ENCODE results near the gene MORN1. TPM values are rescaled to one million over a fixed set of nuclear protein-coding genes. Genes with fewer than 3 reads are reported as not detected.

Gene MORN1
- total and polyA plus RNA-seq, 2 of the 4 experiments (the other 2 are of a cell fraction) = 3.0 to 4.2 TPM

GRCh38 chr1:2389644-2390043, 1.7 kb downstream of the MORN1 start:
- H3K27me3 ChIP-seq (ENCODE audit: control insufficient read depth, insufficient read depth, low read length) = no peaks in the 10 kb centered on the region
- H3K9me3 ChIP-seq (ENCODE audit: control insufficient read depth, insufficient read depth, low read length) = no peaks in the 10 kb centered on the region
- in situ Hi-C loops (cut with MboI; ENCODE audit: low sequenced_read_pairs) = no loop called here
- no peak overlapping the region for H2BK15ac ChIP-seq (ENCODE audit: low read depth, low read length)
- DNase-seq (no peak), ATAC-seq (ENCODE audit: low read depth) (no peak)
- peaks cover 4 to 44% of the 10 kb centered on the region in 2 experiments; a peak in 3 of 4 replicates for H3K79me1 ChIP-seq (ENCODE audit: low read depth in 1 of 2, low read length in 2 of 2)
- TF ChIP-seq CTCF (conservative IDR thresholded peaks at IDR 0.05; ENCODE audit: low read depth, low read length) (no peak), FOS (IDR thresholded peaks at IDR 0.05; ENCODE audit: low read depth, low read length) (no peak), RAD21 (IDR thresholded peaks at IDR 0.05; ENCODE audit: low read length) (no peak), USF2 (IDR thresholded peaks at IDR 0.05; ENCODE audit: low read depth, low read length) (no peak), RFX5 (IDR thresholded peaks at IDR 0.05; ENCODE audit: low read depth, low read length) (no peak), SMC3 (IDR thresholded peaks at IDR 0.05; ENCODE audit: low read depth, low read length) (no peak)
- ChIA-PET CTCF (no interaction called here), POLR2A (ENCODE audit: unreplicated experiment) (no interaction called here)
- H3K4ac ChIP-seq (ENCODE audit: low read depth, low read length) = no peak overlapping the region
- no peak overlapping the region for H2AFZ ChIP-seq (replicated peaks; ENCODE audit: low read length, poor library complexity)
- no peak overlapping the region for H4K8ac ChIP-seq (ENCODE audit: low read depth in 2 of 2, low read length in 2 of 2)
- H3K4me2 ChIP-seq (ENCODE audit: low read depth, low read length) = no peak overlapping the region
- H3K23ac ChIP-seq (ENCODE audit: low read depth, low read length) = no peak overlapping the region
- H4K91ac ChIP-seq (ENCODE audit: insufficient read depth, low read depth, low read length) = no peak overlapping the region
- no peak overlapping the region for H3K9ac ChIP-seq (ENCODE audit: low read depth, low read length)
- H3K4me1 ChIP-seq (ENCODE audit: control insufficient read depth, insufficient read depth, low read length) = peaks cover 5% of the 10 kb centered on the region
- peaks cover 26% of the 10 kb centered on the region for H4K20me1 ChIP-seq (ENCODE audit: insufficient read depth, low read length)
- no peak overlapping the region for H3K18ac ChIP-seq (ENCODE audit: low read depth, low read length)
- H3K27ac ChIP-seq (ENCODE audit: insufficient read depth, low read length) = no peak overlapping the region
- dilution Hi-C loops (cut with HindIII; ENCODE audit: low sequenced_read_pairs, unreplicated experiment) = no loop called here
- H2AK9ac ChIP-seq (replicated peaks; ENCODE audit: low read depth, low read length, poor library complexity) = no peak overlapping the region
- peaks cover 16% of the 10 kb centered on the region for H3K36me3 ChIP-seq (ENCODE audit: control insufficient read depth, insufficient read depth, low read length)
- intact Hi-C loops (cut with micrococcal nuclease) = no loop called here
- no peak overlapping the region for H4K5ac ChIP-seq (ENCODE audit: low read depth, low read length)
- no peak overlapping the region for H3K14ac ChIP-seq (replicated peaks; ENCODE audit: low read depth, low read length)
- no peak overlapping the region for H2BK20ac ChIP-seq (ENCODE audit: low read depth, low read length)
- peaks cover 10% of the 10 kb centered on the region for H3K9me1 ChIP-seq (ENCODE audit: insufficient read depth, low read length)
- no peak overlapping the region for H2BK120ac ChIP-seq (ENCODE audit: low read depth, low read length)
- H3K4me3 ChIP-seq (ENCODE audit: insufficient read depth, low read depth, low read length) = no peak overlapping the region
- H2BK5ac ChIP-seq (ENCODE audit: low read depth, low read length, poor library complexity, severe bottlenecking) = no peak overlapping the region
- H2AK5ac ChIP-seq (ENCODE audit: low read depth, low read length) = no peak overlapping the region
- H3K56ac ChIP-seq (ENCODE audit: extremely low read depth, insufficient read depth, low read length) = no peak overlapping the region
- WGBS, 2 experiments (ENCODE audit: extremely low coverage in 2 of 2, insufficient read length in 1 of 2) = 86% methylated on average over 1 of the region's 7 CpGs; no CpG with 5 or more reads in 1 of the 2 experiments
- no TSS peak for BruUV-seq (replicated peaks)

Measured in IMR-90 (cell line).